HG02759 (cell line): ENCODE data around the gene ADPRH.
"Not testable (repeated sequence)": the region's sequence is repeated elsewhere in the genome, so short reads cannot be mapped to it uniquely, and the experiment has no call there.

Experiments
- ATAC-seq: cut with Tn5 transposase; IDR thresholded peaks from one replicate; pipeline ENCODE4 v1.9.1; 2021; ENCODE audit warnings: mild to moderate bottlenecking, moderate library complexity; ENCODE audit not compliant: unreplicated experiment

ADPRH gene

DNA sequence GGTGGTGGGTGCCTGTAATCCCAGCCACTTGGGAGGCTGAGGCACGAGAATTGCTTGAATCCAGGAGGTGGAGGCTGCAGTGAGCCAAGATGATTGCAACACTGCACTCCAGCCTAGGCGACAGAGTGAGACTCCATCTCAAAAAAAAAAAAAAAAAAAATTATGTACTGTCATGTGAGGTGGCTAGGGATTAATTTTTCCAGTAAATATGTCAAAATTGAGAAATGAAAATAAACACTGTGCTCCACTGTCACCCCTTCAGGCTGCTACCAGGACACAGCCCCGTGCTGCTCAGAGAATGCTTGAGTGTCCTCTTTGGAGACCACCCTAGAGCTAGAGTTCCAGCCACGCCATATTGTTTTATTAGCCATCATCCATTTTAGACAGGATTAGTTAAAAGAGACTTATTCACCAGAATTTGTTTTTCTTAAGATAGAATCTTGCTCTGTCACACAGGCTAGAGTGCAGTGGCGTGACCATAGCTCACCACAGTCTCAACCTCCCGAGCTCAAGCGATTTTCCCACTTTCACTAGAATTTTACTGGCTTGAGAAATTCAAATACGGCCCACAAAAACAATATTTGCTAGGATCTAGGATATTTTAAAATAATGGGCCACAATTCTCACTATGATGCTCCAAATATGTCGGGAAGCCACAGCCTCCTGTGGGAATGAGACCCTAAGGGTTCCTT is 20.5 kb upstream of the ADPRH start:
- ATAC-seq, result no peak

DNA sequence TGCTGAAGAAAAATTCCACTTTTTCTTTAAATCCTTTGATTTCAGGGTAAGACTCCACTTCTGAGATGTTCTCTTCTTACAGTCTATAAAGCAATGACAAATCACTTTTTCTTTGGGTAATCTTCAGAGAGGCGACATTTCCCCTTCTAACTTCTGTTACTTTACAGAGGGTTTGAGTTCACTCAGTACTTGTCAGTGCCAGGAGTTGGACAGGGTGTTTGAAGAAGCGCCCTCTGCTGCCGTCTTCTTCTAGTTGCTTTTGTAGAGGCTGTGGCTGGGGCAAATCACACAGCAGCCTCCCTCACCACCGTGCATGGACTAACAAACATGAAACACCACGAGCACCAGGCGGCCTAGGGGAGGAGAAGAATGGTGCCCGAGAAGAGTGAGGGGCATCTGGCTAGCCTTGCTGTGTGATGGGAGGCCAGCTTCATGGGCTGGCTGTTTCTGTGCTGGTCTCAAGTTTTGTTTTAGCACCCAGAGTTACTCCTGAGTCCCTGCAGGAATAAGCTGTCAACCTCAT is 19.8 kb upstream of the ADPRH start, which contains the start of gene CD80:
CD80 (minus strand) TSS at position 174 of the 523 bp plus-strand sequence. CDS start 1,886 bp downstream, outside the sequence.
- ATAC-seq, result peak; percentile 59

DNA sequence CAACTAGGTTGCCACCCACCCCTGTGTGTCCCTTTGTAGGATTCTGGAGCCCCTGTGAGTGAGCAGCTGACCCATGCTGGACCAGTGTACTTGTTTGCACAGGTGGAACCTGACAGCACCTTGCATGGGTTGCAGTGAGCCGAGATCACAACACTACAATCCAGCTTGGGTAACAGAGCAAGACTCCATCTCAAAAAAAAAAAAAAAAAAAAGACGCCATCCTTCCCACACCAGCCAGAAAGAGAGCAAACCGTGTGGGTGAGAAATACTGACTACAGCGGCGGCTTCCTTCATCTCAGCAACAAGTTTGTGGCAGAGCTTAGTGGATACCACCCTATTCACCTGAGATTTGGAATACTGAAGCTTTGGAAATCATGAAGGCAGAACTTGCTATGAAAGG is 19.1 kb upstream of the ADPRH start:
- no peak for ATAC-seq

DNA sequence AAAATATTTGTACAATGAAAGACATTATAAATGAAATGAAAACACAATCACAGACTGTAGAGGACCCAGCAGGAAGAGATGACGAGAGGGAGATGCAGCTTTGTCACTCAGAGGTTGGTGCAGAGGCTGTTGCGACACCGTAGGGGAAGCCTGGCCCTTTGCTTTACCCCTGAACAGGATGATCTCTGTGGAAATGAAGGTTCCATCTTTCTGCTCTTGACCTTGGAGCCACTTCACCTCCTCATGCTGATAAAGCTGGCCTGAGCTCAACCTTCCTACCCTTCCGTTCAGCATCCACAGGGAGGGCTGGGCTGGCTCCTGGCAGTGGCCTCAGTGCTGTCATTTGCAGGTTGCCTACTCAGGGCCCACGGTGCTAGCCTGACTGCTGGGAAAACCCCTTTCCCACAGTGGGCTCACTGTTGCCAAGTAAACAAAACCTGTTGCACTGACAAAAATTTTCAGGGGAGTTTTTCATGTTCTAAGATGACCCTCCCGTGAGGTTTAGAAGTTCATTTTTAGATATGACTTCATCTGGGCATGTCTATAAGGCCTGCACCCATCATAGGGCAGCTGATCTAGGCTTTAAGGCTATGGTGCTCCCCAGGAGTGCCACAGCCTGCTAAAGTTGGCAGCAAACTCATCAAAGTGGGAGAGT is 16.9 kb upstream of the ADPRH start:
- peak; percentile 79 for ATAC-seq

DNA sequence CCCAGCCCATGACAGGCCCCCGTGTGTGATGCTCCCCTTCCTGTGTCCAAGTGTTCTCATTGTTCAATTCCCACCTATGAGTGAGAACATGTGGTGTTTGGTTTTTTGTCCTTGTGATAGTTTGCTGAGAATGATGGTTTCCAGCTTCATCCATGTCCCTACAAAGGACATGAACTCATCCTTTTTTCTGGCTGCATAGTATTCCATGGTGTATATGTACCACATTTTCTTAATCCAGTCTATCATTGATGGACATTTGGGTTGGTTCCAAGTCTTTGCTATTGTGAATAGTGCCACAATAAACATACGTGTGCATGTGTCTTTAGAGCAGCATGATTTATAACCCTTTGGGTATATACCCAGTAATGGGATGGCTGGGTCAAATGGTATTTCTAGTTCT is 16.0 kb upstream of the ADPRH start:
- not testable (repeated sequence) for ATAC-seq

DNA sequence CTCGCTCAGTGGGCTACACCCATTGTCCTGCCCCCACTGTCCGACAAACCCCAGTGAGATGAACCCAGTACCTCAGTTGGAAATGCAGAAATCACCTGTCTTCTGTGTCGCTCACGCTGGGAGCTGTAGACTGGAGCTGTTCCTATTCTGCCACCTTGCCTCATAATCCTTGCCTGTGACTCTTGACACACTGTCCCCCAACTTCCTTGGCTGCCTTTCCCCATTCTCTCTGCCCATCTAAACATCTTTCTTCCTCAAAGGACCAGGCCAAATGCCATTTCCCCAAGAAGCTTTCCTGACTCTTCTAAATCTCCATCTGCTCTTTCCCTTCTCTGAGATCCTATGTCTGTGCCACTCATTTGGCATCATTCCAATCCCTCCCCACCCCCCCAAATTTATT is 10.1 kb upstream of the ADPRH start:
- ATAC-seq, result no peak

DNA sequence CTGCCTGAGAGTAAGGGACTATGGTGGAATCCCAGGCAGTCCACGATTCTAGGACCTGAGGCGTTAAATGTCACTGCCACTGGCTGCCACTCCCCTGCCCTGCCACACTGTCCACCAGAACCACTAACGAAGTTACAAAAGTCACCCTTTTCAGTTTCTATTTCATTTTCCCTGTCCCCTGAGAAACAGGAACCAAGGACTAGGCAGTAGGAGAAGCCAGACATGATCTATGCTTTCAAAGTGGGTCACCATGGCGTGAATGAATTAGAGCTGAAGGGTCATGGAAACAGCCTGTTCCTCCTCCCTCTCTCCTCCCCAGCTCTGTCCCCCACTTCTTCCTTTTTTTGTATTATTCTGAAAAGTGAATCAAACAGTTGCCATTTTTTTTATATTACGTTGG is 9.1 kb upstream of the ADPRH start:
- no peak for ATAC-seq

DNA sequence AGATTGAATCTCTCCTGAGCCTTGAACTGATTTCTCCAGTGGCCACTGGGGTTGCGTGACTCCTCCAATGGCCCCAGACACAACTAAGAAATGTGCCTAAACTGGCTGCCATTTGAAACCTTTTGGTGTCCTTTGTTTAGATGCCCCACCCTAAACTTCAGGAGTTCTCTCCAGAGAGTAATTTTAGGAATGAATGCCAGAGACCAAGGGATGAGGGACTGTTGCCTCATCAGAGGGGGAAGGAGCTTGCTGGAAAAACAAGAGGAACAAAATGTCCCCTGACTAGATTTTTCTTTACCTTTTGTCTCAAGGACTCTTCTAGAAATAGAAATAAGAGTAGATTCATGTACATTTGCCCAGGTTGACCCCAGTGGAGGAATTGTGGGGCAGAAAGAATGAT is 8.1 kb upstream of the ADPRH start:
- no peak for ATAC-seq

DNA sequence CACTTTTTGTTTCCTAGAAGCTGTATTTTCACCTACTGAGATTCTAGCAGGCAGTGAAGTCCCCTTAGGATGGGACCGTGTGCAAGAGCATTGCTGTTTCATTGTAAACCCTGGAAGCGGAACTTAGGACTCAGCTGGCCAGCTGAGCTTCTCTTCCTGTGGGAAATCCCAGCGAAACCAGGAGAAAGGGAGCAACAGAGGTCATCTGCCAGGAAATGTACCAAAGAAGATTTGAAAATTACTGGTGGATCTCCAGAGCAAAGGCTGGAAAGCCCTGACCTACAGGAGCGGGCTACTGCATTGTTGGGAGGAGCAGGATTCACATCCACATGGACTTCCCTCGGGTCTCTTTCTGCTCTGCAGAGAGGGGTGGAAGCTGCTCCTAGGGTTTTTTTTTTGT is 7.6 kb upstream of the ADPRH start:
- no peak for ATAC-seq

DNA sequence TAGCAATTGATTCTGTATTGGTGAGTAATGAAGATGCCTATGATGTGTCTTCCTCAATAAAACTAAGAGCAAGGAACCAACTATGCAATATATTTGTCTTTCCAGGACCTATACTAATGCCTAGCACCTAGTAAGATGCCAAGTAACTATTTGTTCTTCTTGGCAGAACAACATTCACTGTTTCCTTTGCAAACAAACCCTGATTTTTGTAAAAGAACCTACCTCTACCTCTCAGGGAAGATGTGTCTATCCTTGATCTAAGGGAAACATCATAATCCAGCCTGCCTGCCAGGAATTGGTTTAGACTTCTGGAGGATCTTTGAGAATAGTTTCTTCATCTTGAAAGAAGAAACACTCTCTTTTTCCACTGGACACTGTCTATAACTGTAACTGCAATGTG is 3.8 kb upstream of the ADPRH start:
- no peak for ATAC-seq

DNA sequence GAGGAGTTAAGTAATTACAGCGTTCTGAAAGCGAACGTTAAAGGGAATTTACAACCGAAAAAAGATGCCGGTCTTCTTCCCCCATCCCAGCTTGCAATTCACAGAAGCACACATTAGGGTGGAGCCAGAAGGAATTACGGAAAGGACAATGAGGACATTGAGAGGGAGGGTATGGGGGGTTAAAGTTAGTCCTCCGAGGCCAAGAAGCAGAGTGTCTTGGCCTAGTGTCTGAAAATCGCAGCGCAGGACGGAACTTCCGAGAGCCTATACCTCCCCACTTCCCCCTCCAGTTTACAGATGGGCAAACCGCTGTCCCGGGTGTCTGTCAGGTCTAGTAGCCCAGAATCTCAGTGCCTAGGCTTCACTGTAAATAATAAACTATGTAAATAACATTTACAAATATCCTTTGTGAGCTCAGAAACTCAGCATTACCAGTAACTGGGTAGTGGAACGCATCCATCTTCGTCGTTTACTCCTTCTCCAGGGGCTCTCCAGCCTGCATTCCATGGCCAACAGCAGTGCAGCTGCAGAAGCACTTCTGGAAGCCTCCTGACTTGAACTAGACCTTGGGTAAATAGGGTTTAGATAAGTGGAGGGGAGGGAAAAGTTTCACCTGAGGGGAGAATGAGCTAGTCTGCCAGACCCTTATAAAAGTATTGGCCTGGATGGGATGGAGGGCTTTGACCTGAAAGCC is 922 bp downstream of the ADPRH start:
- peak; percentile 75 for ATAC-seq

DNA sequence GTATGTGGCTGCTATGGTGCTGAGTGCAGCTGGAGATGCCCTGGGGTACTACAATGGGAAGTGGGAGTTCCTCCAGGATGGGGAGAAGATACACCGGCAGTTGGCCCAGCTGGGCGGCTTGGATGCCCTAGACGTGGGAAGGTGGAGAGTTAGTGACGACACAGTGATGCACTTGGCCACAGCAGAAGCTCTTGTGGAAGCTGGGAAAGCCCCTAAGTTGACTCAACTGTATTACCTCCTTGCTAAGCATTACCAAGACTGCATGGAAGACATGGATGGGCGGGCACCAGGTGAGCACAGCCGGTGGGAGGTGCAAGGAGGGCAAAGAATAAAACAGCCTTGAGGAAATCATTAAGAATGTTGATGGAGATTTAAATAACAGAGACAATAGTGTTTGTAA is 2.9 kb downstream of the ADPRH start:
- peak; percentile 37 for ATAC-seq

DNA sequence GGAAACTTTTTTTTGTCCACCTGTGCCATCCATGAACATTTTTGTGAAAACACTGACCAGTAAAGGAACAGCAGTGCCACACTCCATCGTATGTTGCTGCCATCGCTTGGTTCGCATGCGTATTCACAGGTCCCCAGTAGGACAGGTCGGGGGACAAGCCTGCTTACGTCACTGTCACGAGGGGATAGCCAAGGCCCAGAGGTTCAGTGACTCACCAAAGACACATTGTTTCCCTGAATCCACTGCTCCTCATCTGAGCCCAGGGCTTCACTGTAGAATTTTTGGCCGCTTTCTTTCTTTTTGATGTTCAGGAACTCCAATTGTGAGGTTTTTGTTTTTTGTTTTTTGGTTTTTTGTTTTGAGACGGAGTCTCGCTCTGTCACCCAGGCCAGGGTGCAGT is 5.9 kb downstream of the ADPRH start:
- ATAC-seq, result no peak

DNA sequence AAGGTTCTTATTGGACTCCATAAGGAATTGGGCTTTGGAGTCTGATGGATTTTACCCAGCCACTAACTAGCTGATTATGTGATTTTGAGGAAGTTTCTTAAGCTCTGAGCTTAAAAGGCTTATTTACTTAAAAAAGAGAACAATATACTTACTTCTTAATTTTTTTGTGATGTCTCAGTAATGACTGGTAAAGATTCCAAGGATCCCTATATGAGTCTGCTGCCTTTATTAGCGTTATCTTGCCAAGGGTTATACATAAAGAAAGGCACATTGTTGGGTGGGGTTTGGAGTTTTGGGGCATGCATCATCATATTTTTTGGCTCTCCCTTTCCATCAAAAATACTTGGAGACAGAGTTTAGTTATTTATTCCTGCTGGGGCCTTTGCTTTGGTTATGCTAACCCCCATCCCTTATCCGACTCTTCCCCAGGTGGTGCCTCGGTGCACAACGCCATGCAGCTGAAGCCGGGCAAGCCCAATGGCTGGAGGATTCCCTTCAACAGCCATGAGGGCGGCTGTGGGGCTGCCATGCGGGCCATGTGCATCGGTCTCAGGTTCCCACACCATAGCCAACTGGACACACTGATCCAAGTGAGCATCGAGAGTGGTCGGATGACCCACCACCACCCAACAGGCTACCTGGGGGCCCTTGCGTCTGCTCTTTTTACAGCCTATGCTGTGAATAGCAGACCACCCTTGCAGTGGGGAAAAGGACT is 6.7 kb downstream of the ADPRH start:
- no peak for ATAC-seq

DNA sequence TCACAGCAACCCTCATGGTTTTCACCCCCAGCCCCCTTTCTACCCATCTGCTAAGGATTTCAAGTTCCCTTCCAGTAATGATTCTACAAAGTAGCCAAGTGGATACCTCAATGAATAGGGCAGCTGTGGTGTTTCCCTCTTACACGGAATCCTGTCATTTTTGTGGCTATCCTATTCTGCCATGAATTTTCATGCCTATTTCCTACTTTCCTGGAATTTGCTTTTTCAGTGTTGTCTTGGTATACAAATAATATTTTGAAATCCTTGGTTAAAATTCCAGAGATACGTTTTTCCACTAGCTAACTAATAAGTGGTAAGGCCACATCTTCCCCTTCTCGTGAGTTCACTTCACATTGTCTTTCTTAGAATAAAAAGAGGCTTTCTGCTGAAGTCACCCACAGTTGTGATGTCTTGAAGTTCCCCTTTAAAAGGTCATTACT is 7.5 kb downstream of the ADPRH start:
- ATAC-seq, result no peak

DNA sequence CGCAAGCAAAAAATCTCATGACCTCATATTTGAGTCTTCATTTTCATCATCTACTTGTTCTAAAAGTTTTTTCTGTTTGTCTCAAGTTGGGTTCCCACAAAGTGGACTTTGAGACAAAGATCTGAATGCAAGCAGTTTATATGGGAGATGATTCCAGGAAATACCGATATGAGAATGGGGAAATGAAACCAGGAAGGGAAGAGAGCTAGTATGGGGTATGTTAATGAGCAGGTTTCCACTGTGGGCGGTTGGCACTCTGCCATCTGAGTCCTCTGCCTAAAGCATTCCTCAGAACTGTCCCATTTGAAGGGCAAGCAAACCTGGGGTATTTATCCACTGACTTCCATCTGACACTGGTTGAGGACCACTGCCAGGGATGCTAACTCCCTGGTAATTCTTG is 8.8 kb downstream of the ADPRH start:
- ATAC-seq, result no peak

DNA sequence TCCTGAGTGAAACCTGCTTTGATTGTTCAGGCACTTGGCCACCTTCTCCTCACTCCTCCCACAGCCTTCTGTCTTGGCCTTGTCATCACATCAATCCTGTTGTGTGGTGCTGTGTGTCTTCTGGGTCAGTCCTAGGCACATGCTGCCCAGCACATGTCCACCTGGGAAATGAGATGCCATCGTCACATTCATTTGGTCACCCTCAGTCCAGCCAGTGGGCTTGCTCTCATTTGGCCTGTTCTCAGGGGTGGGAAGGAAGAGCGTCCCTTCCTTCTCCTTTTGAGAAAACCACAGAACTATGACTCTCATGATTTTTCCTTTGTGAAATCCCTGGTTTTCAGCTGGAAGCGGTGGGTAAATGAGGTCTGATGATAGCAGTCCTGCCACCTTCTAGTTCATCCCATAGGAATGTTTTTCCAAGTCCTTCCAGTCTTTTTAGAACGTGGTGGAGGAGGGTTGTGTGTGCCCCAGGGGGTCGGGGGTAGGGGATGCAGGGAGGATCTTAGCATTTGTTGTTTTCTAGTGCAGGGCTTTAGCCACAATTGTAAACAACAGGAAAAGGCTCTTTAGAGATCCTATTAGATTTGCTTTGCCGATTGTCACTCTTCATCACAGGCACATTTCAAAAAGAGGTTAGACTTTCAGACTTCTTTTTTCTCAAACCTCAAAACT is 9.9 kb downstream of the ADPRH start:
- ATAC-seq, result no peak

DNA sequence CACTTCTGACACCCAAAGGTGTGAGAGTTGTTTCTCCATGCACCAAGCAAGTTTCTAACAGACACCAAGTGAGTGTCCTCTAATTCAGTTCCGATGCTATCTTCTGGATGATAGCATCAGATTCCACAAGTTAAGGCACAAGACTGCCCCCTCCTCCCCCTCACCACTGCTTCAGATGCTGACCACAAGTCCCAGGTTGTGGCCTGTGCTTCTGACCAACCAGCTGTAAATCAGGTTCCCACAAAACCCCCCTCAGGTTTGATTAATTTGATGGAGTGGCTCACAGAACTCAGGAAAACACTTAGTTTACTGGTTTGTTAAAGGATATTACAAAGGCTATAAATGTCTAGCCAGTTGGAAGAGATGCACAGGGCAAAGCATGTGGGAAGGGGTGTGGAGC is 11.4 kb downstream of the ADPRH start:
- ATAC-seq, result no peak

DNA sequence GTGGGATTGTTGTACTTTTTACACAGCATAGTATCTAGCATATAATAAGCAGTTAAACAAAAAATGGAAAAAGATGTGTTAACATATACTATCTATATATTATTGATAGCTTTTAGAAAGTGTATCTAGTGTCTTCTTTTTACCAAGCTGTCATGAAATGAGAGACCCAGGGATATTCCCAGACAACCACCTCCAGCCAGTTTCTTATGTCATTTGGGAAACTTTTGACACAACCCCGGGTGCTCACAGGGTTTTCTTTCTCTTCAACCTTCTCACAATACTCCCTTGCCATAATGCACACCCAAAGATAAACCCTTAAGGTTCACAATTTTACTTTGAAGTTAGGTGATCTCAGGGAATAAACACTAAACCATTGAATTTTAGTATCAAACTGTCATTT is 13.6 kb downstream of the ADPRH start:
- no peak for ATAC-seq

DNA sequence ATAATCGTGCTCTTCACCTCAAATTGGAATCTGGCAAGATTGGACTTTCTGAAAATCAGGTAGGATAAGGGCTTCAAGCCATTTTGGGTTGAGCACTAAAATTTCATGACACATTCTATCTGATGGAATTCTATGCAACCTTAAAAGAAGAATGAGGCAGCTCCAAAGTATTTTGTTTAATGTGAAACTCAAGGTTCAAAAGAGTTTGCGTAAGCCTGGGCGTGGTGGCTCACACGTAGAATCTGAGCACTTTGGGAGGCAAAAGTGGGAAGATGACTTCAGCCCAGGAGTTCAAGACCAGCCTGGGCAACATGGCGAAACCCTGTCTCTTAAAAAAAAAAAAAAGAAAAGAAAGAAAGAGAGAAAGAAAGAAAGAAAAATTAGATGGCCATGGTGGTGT is 14.8 kb downstream of the ADPRH start:
- ATAC-seq, result no peak

DNA sequence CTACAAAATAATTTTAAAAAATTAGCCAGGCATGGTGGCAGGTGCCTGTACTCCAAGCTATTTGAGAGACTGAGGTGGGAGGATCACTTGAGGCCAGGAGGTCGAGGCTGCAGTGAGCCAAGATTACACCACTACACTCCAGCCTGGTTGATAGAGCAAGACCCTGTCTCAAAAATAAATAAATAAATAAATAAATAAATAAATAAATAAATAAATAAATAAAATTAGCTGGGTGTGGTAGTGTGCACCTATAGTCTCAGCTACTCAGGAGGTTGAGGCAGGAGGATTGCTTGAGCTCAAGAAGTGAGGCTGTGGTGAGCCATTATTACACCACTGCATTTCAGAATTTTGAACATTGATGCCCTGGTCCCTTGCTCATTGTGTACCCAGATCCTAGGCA is 15.6 kb downstream of the ADPRH start:
- not testable (repeated sequence) for ATAC-seq
